Measurements from ENCODE around the gene ADAM33.

Gene ADAM33

GRCh38 chr20:3702611-3703391 is 21.0 kb upstream of the ADAM33 start:
- TF ChIP-seq GATA3 (IDR thresholded peaks at IDR 0.05; ENCODE audit: low read depth, low read length) = no peak
- TF ChIP-seq GATA2 (IDR thresholded peaks at IDR 0.05; ENCODE audit: low read depth, low read length) = no peak

- TF ChIP-seq GATA3 (IDR thresholded peaks at IDR 0.05; ENCODE audit: low read depth, low read length) (no peak), GATA2 (IDR thresholded peaks at IDR 0.05; ENCODE audit: low read depth, low read length) (no peak)
Observed at GRCh38 chr20:3701061-3701998, 19.5 kb upstream of the ADAM33 start.

- no peak for TF ChIP-seq GATA3 (IDR thresholded peaks at IDR 0.05; ENCODE audit: low read depth, low read length)
Observed at GRCh38 chr20:3699037-3699436, 17.2 kb upstream of the ADAM33 start.

- TF ChIP-seq GATA2 (IDR thresholded peaks at IDR 0.05; ENCODE audit: low read depth, low read length) = no peak
- TF ChIP-seq GATA3 (IDR thresholded peaks at IDR 0.05; ENCODE audit: low read depth, low read length) = no peak
Observed at GRCh38 chr20:3698591-3699001, 16.8 kb upstream of the ADAM33 start.

GRCh38 chr20:3697588-3698305 is 15.9 kb upstream of the ADAM33 start:
- TF ChIP-seq GATA3 (IDR thresholded peaks at IDR 0.05; ENCODE audit: low read depth, low read length) (no peak), GATA2 (IDR thresholded peaks at IDR 0.05; ENCODE audit: low read depth, low read length) (no peak)

GRCh38 chr20:3696745-3697587 is 15.2 kb upstream of the ADAM33 start:
- TF ChIP-seq GATA2 (IDR thresholded peaks at IDR 0.05; ENCODE audit: low read depth, low read length) (no peak), GATA3 (IDR thresholded peaks at IDR 0.05; ENCODE audit: low read depth, low read length) (no peak)

GRCh38 chr20:3696200-3696599 is 14.4 kb upstream of the ADAM33 start:
- TF ChIP-seq GATA2 (IDR thresholded peaks at IDR 0.05; ENCODE audit: low read depth, low read length) (no peak), GATA3 (IDR thresholded peaks at IDR 0.05; ENCODE audit: low read depth, low read length) (no peak)

- no peak for TF ChIP-seq GATA2 (IDR thresholded peaks at IDR 0.05; ENCODE audit: low read depth, low read length)
- no peak for TF ChIP-seq GATA3 (IDR thresholded peaks at IDR 0.05; ENCODE audit: low read depth, low read length)
Observed at GRCh38 chr20:3694864-3695263, 13.1 kb upstream of the ADAM33 start.

GRCh38 chr20:3693376-3693775 is 11.6 kb upstream of the ADAM33 start:
- TF ChIP-seq GATA2 (IDR thresholded peaks at IDR 0.05; ENCODE audit: low read depth, low read length) = no peak

- no peak for TF ChIP-seq GATA2 (IDR thresholded peaks at IDR 0.05; ENCODE audit: low read depth, low read length)
- no peak for TF ChIP-seq GATA3 (IDR thresholded peaks at IDR 0.05; ENCODE audit: low read depth, low read length)
Observed at GRCh38 chr20:3692706-3693294, 11.0 kb upstream of the ADAM33 start.

GRCh38 chr20:3691897-3692296 is 10.1 kb upstream of the ADAM33 start:
- TF ChIP-seq GATA2 (IDR thresholded peaks at IDR 0.05; ENCODE audit: low read depth, low read length) (no peak), GATA3 (IDR thresholded peaks at IDR 0.05; ENCODE audit: low read depth, low read length) (no peak)

- TF ChIP-seq GATA2 (IDR thresholded peaks at IDR 0.05; ENCODE audit: low read depth, low read length) (no peak), GATA3 (IDR thresholded peaks at IDR 0.05; ENCODE audit: low read depth, low read length) (no peak)
Observed at GRCh38 chr20:3691306-3691705, 9.5 kb upstream of the ADAM33 start.

GRCh38 chr20:3690413-3690812 is 8.6 kb upstream of the ADAM33 start:
- TF ChIP-seq GATA2 (IDR thresholded peaks at IDR 0.05; ENCODE audit: low read depth, low read length) = no peak
- no peak for TF ChIP-seq GATA3 (IDR thresholded peaks at IDR 0.05; ENCODE audit: low read depth, low read length)
